ENCODE measurements around the gene TIAL1.

Gene TIAL1

GRCh38 chr10:119596537-119597404 is at the start of gene TIAL1:
TIAL1 (minus strand) TSS chr10:119596964; CDS start chr10:119596465, 499 bp downstream.
- H3K27ac ChIP-seq = peak within 1 kb of the TSS; percentile 97
- TF ChIP-seq CTCF (conservative IDR thresholded peaks at IDR 0.05) = no peak
- TF ChIP-seq ZFX (IDR thresholded peaks at IDR 0.05) = peak; percentile 19; the same call in 1 of the 2 replicates

GRCh38 chr10:119644994-119645393 is 48.2 kb upstream of the TIAL1 start:
- TF ChIP-seq ZFX (IDR thresholded peaks at IDR 0.05) = no peak
- TF ChIP-seq CTCF (conservative IDR thresholded peaks at IDR 0.05) = no peak
- H3K27ac ChIP-seq = no peak overlapping the region

GRCh38 chr10:119644205-119644814 is 47.5 kb upstream of the TIAL1 start:
- TF ChIP-seq ZFX (IDR thresholded peaks at IDR 0.05) (no peak), CTCF (conservative IDR thresholded peaks at IDR 0.05) (no peak)
- no peak overlapping the region for H3K27ac ChIP-seq

- no peak for TF ChIP-seq CTCF (conservative IDR thresholded peaks at IDR 0.05)
- no peak for TF ChIP-seq ZFX (IDR thresholded peaks at IDR 0.05)
- no peak overlapping the region for H3K27ac ChIP-seq
Measured at GRCh38 chr10:119643306-119644204, 46.8 kb upstream of the TIAL1 start.

- H3K27ac ChIP-seq = no peak overlapping the region
- TF ChIP-seq ZFX (IDR thresholded peaks at IDR 0.05) (no peak), CTCF (conservative IDR thresholded peaks at IDR 0.05) (no peak)
Measured at GRCh38 chr10:119642556-119643111, 45.9 kb upstream of the TIAL1 start.

- TF ChIP-seq ZFX (IDR thresholded peaks at IDR 0.05) (no peak), CTCF (conservative IDR thresholded peaks at IDR 0.05) (no peak)
- H3K27ac ChIP-seq = no peak overlapping the region
Measured at GRCh38 chr10:119640875-119641526, 44.2 kb upstream of the TIAL1 start.

All from C4-2B (cell line).